ENCODE measurements around the gene RAPGEF3.

The RAPGEF3 gene

DNA sequence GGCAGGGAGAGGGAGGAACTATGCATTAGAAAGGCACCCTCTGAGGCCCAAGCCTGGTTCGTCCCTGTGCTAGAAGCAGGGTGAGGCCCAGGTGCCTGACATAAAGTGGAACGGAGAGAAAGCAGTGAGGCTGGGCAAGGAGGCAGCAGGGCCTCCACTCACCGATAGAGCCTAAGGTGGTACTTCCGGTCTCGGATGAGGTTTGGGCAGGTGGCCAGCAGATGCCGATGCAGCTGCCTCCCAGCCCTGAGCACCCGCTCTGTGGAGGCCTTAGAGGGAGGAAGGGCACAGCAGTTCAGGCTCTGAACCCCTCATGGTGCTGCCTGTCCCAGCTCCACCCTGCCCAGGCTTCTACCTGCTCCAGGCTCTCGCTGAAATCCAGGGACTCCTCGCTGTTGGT lies 7.1 kb downstream of the RAPGEF3 start:
- H3K4me1 Mint-ChIP-seq: peaks cover 22% of the 10 kb centered on the region
- no peaks in the 10 kb centered on the region for H3K27me3 Mint-ChIP-seq (ENCODE audit: low read depth)
- TF ChIP-seq, protein P1, sequence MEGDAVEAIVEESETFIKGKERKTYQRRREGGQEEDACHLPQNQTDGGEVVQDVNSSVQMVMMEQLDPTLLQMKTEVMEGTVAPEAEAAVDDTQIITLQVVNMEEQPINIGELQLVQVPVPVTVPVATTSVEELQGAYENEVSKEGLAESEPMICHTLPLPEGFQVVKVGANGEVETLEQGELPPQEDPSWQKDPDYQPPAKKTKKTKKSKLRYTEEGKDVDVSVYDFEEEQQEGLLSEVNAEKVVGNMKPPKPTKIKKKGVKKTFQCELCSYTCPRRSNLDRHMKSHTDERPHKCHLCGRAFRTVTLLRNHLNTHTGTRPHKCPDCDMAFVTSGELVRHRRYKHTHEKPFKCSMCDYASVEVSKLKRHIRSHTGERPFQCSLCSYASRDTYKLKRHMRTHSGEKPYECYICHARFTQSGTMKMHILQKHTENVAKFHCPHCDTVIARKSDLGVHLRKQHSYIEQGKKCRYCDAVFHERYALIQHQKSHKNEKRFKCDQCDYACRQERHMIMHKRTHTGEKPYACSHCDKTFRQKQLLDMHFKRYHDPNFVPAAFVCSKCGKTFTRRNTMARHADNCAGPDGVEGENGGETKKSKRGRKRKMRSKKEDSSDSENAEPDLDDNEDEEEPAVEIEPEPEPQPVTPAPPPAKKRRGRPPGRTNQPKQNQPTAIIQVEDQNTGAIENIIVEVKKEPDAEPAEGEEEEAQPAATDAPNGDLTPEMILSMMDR (IDR thresholded peaks at IDR 0.05; ENCODE audit: unreplicated experiment in 3 of 3): no peak
- peaks cover 16% of the 10 kb centered on the region for H3K36me3 Mint-ChIP-seq (ENCODE audit: low read depth)
- H3K27ac Mint-ChIP-seq: no peak overlapping the region
- no peak overlapping the region for H3K4me3 Mint-ChIP-seq
- no peaks in the 10 kb centered on the region for H3K9me3 Mint-ChIP-seq

DNA sequence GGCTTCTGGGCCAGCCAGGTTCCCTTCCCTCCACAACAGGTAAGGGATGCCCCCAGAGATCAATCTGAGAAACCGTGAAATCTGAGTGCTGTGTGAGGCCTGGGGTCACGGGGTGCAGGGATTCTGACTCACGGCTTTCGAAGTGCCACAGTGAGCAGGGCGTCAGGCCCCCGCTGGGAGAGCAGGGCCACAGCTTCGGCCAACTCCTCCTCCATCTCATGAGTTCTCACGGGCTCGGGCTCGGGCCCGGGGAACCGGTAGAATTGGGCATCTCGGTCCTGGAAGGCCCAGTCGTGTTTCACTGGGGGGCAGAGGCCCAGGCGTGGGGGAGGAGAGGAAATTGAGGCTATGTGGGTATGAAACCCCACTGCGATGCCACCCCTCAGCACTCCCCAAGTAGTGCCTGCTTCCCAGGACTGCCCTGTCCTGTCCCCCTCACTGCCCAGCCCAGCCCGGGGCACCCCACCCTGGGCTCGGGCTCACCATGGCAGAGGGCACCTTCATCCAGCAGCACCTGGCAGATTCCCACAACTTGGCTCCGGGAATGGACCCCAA lies 7.7 kb downstream of the RAPGEF3 start:
- Mint-ChIP-seq H3K27ac (no peak overlapping the region), H3K27me3 (ENCODE audit: low read depth) (peaks cover under 1% of the 10 kb centered on the region), H3K9me3 (no peaks in the 10 kb centered on the region), H3K36me3 (ENCODE audit: low read depth) (peaks cover 16% of the 10 kb centered on the region), H3K4me1 (peaks cover 17% of the 10 kb centered on the region), H3K4me3 (no peak overlapping the region)
- TF ChIP-seq, protein P1 (IDR thresholded peaks at IDR 0.05; ENCODE audit: unreplicated experiment in 3 of 3): no peak

DNA sequence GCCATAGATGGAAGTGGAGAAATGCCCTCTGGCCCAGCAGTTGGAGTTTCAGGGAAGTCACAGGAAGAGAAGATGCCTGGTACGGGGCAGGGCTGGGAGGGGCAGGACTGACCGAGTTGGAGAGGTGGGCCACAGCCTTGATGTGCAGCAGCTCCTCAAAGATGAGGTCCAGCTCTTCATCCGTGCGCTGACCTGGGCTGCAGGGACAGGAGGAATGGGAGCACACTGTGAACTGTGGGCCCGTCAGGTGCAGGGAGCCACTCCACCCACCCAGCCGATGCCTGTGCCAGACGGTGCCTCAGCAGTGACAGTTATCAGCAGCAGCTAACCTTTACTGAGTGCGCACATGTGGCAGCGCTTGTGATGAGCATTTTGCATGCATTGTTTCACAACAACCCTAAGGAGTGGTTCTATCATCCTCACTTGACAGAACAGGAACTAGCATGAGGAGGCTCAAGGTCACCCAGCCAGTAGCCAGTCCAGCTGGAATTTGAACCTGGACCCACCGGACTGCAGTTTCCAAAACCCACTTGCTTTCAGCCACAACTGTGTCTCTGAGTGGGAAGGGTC lies 8.4 kb downstream of the RAPGEF3 start:
- Mint-ChIP-seq H3K9me3 (no peaks in the 10 kb centered on the region), H3K36me3 (ENCODE audit: low read depth) (peaks cover 16% of the 10 kb centered on the region), H3K27me3 (ENCODE audit: low read depth) (peaks cover 6% of the 10 kb centered on the region), H3K27ac (no peak overlapping the region), H3K4me3 (no peak overlapping the region), H3K4me1 (peaks cover 18% of the 10 kb centered on the region)
- TF ChIP-seq, protein P1 (IDR thresholded peaks at IDR 0.05; ENCODE audit: unreplicated experiment in 3 of 3): no peak

DNA sequence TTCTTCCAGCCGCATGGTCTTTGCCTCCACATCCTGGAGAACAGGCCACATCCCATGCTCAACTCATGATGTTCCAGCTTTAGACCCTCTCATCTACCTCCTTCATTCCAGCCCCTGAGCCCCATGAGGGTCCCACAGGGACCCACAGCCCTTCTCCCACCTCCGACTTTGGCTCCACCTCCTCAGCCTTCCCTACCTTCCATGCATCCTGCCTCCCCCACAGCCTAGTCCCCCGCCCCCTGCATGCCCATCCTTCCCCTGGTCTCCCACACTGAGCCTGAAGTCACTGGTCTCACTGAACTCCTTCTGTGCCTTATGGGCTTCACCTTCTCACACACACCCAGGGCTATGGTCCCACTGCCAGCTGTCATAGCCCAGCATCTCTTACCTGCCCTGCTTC lies 9.8 kb downstream of the RAPGEF3 start:
- H3K9me3 Mint-ChIP-seq: no peaks in the 10 kb centered on the region
- peaks cover 16% of the 10 kb centered on the region for H3K36me3 Mint-ChIP-seq (ENCODE audit: low read depth)
- peaks cover 6% of the 10 kb centered on the region for H3K27me3 Mint-ChIP-seq (ENCODE audit: low read depth)
- H3K4me1 Mint-ChIP-seq: peaks cover 19% of the 10 kb centered on the region
- no peak overlapping the region for H3K4me3 Mint-ChIP-seq
- TF ChIP-seq, protein P1 (IDR thresholded peaks at IDR 0.05; ENCODE audit: unreplicated experiment in 3 of 3): no peak
- no peak overlapping the region for H3K27ac Mint-ChIP-seq

DNA sequence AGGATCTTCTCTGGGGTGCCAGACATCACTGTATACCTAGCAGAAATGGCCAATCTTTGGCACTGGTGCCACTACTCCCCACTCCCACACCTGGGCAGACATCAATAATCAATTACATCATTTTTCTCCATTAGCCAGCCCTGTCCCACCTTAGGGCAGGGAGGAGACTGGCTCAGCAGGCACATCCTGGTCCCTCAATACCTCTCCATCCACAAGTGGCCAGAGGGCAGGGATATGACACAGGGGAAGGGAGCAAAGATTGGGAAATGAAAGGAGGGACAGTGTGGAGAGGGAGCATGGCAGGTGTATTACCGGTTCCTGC lies 10.2 kb downstream of the RAPGEF3 start:
- Mint-ChIP-seq H3K4me1 (peaks cover 16% of the 10 kb centered on the region), H3K4me3 (no peak overlapping the region)

More for the DNA sequence above, 10.2 kb downstream of the RAPGEF3 start:
- no peak overlapping the region for H3K27ac Mint-ChIP-seq
- H3K27me3 Mint-ChIP-seq (ENCODE audit: low read depth): peaks cover 10% of the 10 kb centered on the region
- TF ChIP-seq, protein P1 (IDR thresholded peaks at IDR 0.05; ENCODE audit: unreplicated experiment in 3 of 3): no peak
- H3K36me3 Mint-ChIP-seq (ENCODE audit: low read depth): peaks cover 16% of the 10 kb centered on the region
- no peaks in the 10 kb centered on the region for H3K9me3 Mint-ChIP-seq
